SHP77 (cell line): ENCODE data around the gene MYO5B.
"Not testable (repeated sequence)": the region's sequence is repeated elsewhere in the genome, so short reads cannot be mapped to it uniquely, and the experiment has no call there.

Experiments
- DNase-seq, 2 experiments: peaks; one replicate each; lab custom pipeline; 2025; lab: John Stamatoyannopoulos, UW

The MYO5B gene

GRCh38 chr18:50099725-50100407 is 95.1 kb downstream of the MYO5B start:
- DNase-seq: no peak

- no peak for DNase-seq
Observed at GRCh38 chr18:50097702-50098101, 97.2 kb downstream of the MYO5B start.

GRCh38 chr18:50096766-50097435 is 98.0 kb downstream of the MYO5B start:
- no peak for DNase-seq

- not testable (repeated sequence) for DNase-seq
Observed at GRCh38 chr18:50094786-50095185, 100.2 kb downstream of the MYO5B start.

GRCh38 chr18:50094221-50094773 is 100.7 kb downstream of the MYO5B start:
- DNase-seq: no peak

GRCh38 chr18:50093366-50094064 is 101.4 kb downstream of the MYO5B start:
- DNase-seq: no peak

- no peak for DNase-seq
Observed at GRCh38 chr18:50092245-50092805, 102.6 kb downstream of the MYO5B start.

- DNase-seq: no peak
Observed at GRCh38 chr18:50091509-50092244, 103.3 kb downstream of the MYO5B start.

- no peak for DNase-seq
Observed at GRCh38 chr18:50090370-50091312, 104.3 kb downstream of the MYO5B start.

- no peak for DNase-seq
Observed at GRCh38 chr18:50089702-50090101, 105.2 kb downstream of the MYO5B start.

- no peak for DNase-seq
Observed at GRCh38 chr18:50083708-50084107, 111.2 kb downstream of the MYO5B start.

GRCh38 chr18:50080932-50081560 is 113.9 kb downstream of the MYO5B start:
- DNase-seq: no peak

- no peak for DNase-seq
Observed at GRCh38 chr18:50080316-50080715, 114.6 kb downstream of the MYO5B start.

GRCh38 chr18:50079571-50080295 is 115.2 kb downstream of the MYO5B start:
- no peak for DNase-seq

GRCh38 chr18:50076277-50076676 is 118.7 kb downstream of the MYO5B start:
- no peak for DNase-seq

GRCh38 chr18:50075772-50076171 is 119.2 kb downstream of the MYO5B start:
- DNase-seq: no peak

GRCh38 chr18:50074404-50074803 is 120.5 kb downstream of the MYO5B start:
- DNase-seq: no peak

- DNase-seq: no peak
Observed at GRCh38 chr18:50073319-50073718, 121.6 kb downstream of the MYO5B start.

- DNase-seq: no peak
Observed at GRCh38 chr18:50072146-50072545, 122.8 kb downstream of the MYO5B start.
